CD1c-positive myeloid dendritic cell (primary cell): ENCODE results near the gene ZNG1B.
"Not testable (repeated sequence)": the region's sequence is repeated elsewhere in the genome, so short reads cannot be mapped to it uniquely, and the experiment has no call there.

ENCODE experiments used
- DNase-seq: peaks from one replicate; pipeline ENCODE4 v3.0.0-alpha.2; 2016; ENCODE audit errors: extremely low spot score

ZNG1B gene

DNA sequence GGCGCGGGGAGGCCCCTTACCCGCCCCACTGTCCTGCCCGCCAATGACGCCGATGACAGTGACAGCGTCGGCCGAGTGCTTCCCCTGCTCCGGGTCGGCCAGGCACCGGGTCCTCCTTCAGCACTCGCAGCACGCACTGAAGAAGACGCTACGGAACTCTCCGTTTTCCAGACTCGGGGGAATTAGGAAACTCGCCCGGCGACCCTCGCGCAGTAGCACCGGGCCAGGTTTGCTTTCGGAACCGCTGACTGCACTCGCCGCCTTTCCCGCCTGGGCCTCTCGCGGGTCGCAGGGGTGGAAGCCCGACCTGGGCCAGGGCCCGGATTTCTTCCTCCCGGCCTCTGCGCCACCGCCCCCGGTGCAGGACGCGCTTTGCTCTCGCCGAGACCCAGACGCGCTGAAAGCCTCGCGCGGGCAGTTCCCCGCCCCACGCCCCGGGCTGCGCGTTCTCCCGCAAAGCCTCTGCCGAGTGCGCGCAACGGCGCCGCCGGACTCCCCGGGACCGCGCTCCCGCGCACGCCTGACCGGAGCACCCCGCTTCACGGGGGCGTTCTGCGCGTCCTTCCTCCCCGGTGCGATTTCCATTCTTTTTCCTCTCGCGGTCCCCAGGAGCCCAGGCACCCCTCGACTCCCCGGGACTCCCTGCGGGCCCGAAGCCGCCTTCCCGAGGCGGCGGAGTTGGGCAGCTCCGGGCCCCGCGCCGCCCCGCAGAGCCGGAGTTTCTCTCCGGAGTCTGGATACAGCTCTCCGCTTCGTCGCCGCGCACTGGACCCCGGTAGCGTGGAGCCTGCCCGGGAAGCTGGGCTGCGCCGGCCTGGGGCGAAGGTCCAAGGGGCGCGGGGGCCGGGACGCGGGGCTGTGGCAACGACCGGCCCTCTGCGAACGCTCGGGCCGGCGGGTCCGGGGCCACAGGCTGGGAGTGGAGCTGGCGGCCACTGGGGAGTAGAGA, 65.9 kb downstream of the ZNG1B start:
- peak; percentile 71 for DNase-seq

- DNase-seq = peak; percentile 11
Observed at GRCh38 chr2:113504081-113504480, 66.6 kb downstream of the ZNG1B start.

GRCh38 chr2:113507394-113508140, 70.1 kb downstream of the ZNG1B start:
- not testable (repeated sequence) for DNase-seq

GRCh38 chr2:113508187-113508586, 70.7 kb downstream of the ZNG1B start:
- DNase-seq = not testable (repeated sequence)

DNA sequence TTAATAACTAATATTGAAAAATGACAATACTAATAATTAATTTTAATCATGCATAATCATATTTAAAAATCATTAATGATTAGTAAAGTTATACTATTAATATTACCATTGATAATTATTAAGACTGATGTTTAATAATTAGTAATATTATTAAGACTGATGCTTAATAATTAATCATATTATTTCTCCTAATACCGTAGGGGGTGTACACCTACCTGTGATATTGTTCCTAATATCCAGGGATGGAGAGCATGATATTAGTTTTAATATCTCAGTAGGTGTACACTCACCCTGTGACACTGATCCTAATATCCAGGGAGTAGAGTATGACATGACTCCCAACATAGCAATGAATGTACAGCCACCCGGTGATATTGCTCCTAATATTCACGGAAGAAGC, 73.4 kb downstream of the ZNG1B start:
- not testable (repeated sequence) for DNase-seq

DNA sequence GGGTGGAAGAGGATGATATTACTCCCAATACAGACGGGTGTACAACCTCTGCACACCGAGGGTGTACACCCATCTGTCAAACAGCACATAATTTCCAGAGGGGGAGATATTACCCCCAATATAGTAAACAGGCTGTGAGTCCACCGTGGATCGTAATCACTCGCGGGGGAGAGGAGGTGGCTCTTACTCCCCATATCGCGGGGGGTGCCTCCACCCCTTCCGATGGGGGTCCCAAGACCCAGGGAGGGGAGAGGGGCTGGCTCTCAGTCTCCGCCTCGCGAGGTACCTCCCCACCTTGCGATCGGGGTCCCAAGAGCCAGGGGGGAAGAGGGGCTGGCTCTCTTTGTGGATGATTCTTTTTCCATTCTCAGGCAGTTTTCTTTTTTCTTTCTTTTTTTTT, 74.4 kb downstream of the ZNG1B start:
- not testable (repeated sequence) for DNase-seq

DNA sequence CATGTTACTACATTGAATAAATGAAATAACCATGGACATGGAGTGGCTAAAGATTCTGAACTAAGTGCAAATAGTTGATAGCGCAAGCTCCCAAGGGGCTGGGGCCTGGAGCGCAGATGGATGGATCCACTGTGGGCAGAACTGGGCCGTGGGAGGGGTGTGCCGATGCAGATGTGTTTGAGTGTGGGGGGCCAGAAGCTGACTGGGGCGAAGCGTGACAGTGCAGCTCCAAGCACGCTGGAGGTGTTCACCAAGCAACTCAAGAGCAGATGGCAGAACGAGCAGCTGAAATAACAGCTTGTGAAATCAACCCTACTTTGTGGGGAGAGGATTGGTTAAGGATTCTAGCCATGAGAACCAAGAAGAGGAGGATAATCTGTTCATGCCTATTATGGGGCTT, 78.0 kb downstream of the ZNG1B start:
- DNase-seq = not testable (repeated sequence)

- not testable (repeated sequence) for DNase-seq
Observed at GRCh38 chr2:113515995-113516394, 78.5 kb downstream of the ZNG1B start.

GRCh38 chr2:113517025-113517424, 79.5 kb downstream of the ZNG1B start:
- DNase-seq = not testable (repeated sequence)

DNA sequence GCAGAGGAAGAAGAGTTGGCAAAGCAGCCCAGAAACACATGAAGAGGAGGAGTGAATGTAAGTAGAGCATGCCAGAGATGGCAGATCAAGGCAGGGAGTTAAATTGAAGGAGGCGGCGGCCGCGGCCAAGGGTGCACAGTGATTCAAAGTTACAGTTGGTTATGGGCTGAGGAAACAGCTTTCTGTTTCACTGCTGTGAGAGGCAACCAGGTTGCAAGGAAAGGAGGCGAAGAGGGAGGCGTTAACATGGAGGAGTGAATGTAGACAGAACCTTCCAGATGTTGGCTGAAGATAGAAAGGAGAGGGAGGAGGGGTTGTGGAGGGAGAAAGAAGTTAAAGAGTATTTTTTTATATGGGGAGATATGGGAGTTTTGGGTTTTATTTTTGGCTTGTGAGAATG, 83.3 kb downstream of the ZNG1B start:
- DNase-seq = not testable (repeated sequence)

DNA sequence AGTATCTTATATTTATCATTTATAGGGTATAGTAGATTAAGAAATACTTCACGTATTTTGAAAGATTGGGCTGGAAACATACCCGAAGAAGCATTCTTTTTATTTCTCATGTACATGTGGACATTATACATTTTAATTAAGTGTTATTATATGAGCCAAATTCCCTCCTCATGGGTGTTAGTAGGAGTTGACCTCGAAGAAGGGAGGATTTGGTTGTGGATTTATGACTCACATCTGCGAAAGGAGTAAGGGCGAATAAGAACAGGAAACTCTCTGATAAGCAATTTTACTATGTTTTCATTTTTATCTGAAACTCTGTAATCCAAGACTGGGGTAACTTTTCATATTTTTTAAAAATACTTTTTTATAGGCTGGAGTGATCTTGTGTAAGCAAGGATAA, 84.0 kb downstream of the ZNG1B start:
- DNase-seq = not testable (repeated sequence)

GRCh38 chr2:113524986-113525385, 87.5 kb downstream of the ZNG1B start:
- DNase-seq = not testable (repeated sequence)

DNA sequence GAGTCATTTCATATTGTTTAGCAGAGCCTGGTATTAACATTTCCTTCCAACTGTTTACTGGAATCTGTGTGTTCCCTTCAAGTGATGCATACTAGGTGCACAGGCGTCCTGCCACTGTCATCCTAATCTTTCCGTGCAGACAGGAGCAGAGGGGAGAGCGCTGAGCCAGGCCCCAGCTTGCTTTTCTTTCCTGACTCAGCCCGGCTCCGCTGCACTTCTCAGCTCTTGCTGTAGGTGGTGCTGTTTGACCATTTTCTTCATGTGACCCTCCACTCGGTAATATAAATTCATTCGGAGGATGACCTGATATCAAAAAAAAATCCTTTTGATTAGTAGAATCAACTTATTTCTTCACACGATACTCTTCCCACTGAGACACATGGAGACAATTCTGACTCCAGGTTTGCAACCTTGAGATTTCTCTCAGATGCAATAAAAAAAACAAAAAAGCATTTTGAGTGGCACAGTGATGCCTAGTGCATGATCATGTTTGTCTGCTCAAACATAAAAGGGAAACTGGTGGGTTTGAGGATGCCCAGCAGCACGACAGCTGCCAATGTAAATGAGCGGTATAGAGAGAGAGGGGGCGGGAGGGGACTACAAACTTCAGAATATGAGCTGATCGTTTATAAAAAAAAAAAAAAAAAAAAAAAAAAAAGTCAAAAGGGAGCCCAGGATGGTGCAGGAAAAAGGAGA, 90.0 kb downstream of the ZNG1B start:
- not testable (repeated sequence) for DNase-seq

- DNase-seq = not testable (repeated sequence)
Observed at GRCh38 chr2:113528126-113528525, 90.6 kb downstream of the ZNG1B start.

DNA sequence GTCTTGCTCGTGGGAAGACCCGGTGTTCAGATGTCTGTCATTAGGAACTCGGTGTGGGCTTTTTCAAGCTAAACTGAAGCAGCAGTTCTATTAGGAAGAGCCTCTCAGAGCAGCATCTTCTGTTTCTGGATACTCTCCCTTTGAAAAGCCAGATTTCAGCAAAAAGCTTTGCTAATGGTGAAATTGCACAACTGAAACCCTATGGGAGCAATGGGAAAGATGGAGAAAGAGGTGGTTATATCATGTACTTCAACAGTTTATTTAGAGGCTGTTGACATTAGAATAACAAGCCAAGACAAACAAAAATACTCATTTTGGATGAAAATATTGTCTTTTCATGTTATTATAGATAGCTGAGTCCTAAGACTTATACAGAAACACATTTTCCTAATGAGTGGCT, 91.4 kb downstream of the ZNG1B start:
- not testable (repeated sequence) for DNase-seq

DNA sequence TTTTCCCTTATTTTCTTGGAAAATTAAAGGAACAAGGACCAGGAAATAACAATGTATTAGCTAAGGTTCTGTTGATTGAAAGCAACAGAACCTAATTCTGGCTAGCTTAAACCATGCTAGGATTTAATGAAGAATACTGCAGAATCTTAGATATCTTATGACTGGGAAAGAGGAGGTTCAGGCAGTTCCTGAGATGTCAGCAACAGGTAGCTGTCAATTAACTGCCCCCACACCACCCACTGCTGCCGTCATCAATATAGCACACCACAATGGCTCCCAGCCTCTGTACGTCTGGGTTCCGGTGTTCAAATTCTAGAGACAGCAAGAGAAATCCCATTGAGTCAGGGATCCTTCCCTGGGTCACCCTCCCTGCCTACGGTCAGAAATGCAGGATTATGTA, 95.5 kb downstream of the ZNG1B start:
- not testable (repeated sequence) for DNase-seq

- DNase-seq = not testable (repeated sequence)
Observed at GRCh38 chr2:113536573-113536972, 99.1 kb downstream of the ZNG1B start.

GRCh38 chr2:113540834-113541203, 103.3 kb downstream of the ZNG1B start:
- DNase-seq = not testable (repeated sequence)

- DNase-seq = peak; percentile 6
Observed at GRCh38 chr2:113541204-113541975, 103.9 kb downstream of the ZNG1B start.

DNA sequence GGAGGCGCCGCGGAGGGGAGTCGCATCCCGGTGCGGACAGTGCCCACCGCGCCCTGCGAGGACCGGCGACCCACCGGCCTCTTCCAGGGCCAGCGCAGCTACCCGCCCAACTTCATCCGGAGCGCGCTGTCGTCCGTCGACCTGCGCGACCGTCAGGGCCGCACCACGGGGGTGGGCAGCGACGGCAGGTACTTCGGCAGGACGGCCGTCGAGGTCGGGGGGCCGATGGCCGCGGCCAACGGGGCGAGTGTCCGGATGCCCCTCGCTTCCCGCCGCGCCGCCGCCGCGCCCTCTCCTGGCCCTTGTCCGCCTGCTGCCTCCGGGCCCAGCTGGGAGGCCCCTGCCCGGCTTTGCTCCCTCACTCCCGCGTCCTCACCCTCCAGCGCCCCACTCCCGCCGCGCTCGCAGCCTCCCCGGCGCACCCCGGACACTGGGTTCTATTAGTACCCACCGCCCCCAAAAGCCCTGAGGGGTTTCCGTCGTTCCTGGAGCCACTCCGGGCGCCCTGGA, 104.5 kb downstream of the ZNG1B start:
- not testable (repeated sequence) for DNase-seq

GRCh38 chr2:113542529-113542928, 105.0 kb downstream of the ZNG1B start:
- DNase-seq = not testable (repeated sequence)
